ENCODE measurements around the gene MARCHF4. TPM values are rescaled to one million over a fixed set of nuclear protein-coding genes. Genes with fewer than 3 reads are reported as not detected.

The MARCHF4 gene
- total and polyA plus RNA-seq, 2 experiments from 2014 or later: 0.13 to 0.28 TPM

GRCh38 chr2:216345846-216346245 lies 26.4 kb downstream of the MARCHF4 start:
- H2AFZ ChIP-seq: no peak overlapping the region
- DNase-seq (ENCODE audit: low spot score): no peak
- H3K27me3 ChIP-seq: peaks cover 13% of the 10 kb centered on the region
- peaks cover 2% of the 10 kb centered on the region for H3K4me1 ChIP-seq (ENCODE audit: insufficient read depth)
- TF ChIP-seq CTCF (IDR thresholded peaks at IDR 0.05; ENCODE audit: poor library complexity) (no peak), EZH2phosphoT487 (IDR thresholded peaks at IDR 0.05; ENCODE audit: low read depth, severe bottlenecking, unreplicated experiment) (no peak), EZH2 (IDR thresholded peaks at IDR 0.05; ENCODE audit: borderline replicate concordance) (no peak)
- H3K9me3 ChIP-seq (ENCODE audit: low read depth): no peaks in the 10 kb centered on the region
- no peak overlapping the region for H3K4me2 ChIP-seq
- H3K36me3 ChIP-seq (replicated peaks; ENCODE audit: insufficient read depth, low read depth): no peaks in the 10 kb centered on the region
- H3K9me2 ChIP-seq (replicated peaks; ENCODE audit: insufficient read depth): no peaks in the 10 kb centered on the region
- H4K20me1 ChIP-seq (ENCODE audit: insufficient read depth, poor library complexity, severe bottlenecking): no peaks in the 10 kb centered on the region
- H3K4me3 ChIP-seq: no peak overlapping the region
- no peak overlapping the region for H3K27ac ChIP-seq
- 51% methylated on average over 3 of the region's 3 CpGs for WGBS (ENCODE audit: low lambda C conversion rate, missing lambda C conversion rate)
- no peaks in the 10 kb centered on the region for H3K79me2 ChIP-seq

- Histone ChIP-seq H3K79me2 (no peaks in the 10 kb centered on the region), H4K20me1 (ENCODE audit: insufficient read depth, poor library complexity, severe bottlenecking) (no peaks in the 10 kb centered on the region), H3K4me3 (no peak overlapping the region), H3K27me3 (peaks cover 13% of the 10 kb centered on the region), H3K4me2 (no peak overlapping the region), H3K27ac (no peak overlapping the region), H3K9me3 (ENCODE audit: low read depth) (no peaks in the 10 kb centered on the region), H2AFZ (no peak overlapping the region), H3K9me2 (replicated peaks; ENCODE audit: insufficient read depth) (no peaks in the 10 kb centered on the region), H3K4me1 (ENCODE audit: insufficient read depth) (peaks cover 9% of the 10 kb centered on the region), H3K36me3 (replicated peaks; ENCODE audit: insufficient read depth, low read depth) (no peaks in the 10 kb centered on the region)
- no peak for DNase-seq (ENCODE audit: low spot score)
- TF ChIP-seq CTCF (IDR thresholded peaks at IDR 0.05; ENCODE audit: poor library complexity) (no peak), EZH2phosphoT487 (IDR thresholded peaks at IDR 0.05; ENCODE audit: low read depth, severe bottlenecking, unreplicated experiment) (no peak), EZH2 (IDR thresholded peaks at IDR 0.05; ENCODE audit: borderline replicate concordance) (no peak)
- 55% methylated on average over 4 of the region's 4 CpGs for WGBS (ENCODE audit: low lambda C conversion rate, missing lambda C conversion rate)
Observed at GRCh38 chr2:216344950-216345300, 27.4 kb downstream of the MARCHF4 start.

DNA sequence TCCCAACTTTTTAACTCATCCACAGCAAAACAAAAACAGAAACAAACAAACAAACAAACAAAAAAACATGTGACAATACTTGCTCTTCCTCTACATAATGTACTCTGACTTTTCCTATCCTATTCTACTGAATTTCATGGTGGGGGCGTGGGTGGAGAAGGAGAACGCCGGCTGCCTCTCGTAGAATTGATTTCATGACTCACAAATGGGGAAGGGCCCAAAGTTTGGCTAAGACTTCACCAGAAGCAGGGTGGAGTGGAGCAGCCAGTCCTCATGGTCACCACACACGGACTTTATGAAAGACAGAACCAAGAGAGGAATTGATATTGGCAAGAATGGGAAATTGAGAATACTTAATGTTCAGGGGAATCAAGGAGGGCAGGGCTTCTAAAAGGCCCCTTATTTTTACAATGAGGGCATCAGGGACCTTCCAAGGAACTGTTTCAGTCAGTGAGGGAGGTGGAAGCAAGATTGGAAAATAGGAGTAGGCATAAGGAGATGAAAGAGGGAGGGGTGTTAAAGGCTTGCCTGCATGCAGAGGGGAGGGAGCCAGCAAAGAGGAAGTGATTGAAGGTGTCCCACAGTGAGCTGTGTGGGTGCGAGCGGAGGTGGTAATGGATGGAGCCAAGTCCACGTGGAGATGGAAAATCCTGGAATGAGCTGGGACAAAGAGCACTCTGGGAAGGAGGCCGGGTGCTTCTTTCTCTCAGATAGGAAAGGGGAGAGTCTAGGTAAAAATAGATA lies 27.9 kb downstream of the MARCHF4 start:
- Histone ChIP-seq H3K9me3 (ENCODE audit: low read depth) (no peaks in the 10 kb centered on the region), H3K36me3 (replicated peaks; ENCODE audit: insufficient read depth, low read depth) (no peaks in the 10 kb centered on the region), H3K9me2 (replicated peaks; ENCODE audit: insufficient read depth) (no peaks in the 10 kb centered on the region), H3K79me2 (no peaks in the 10 kb centered on the region), H3K4me3 (no peak overlapping the region), H3K4me2 (no peak overlapping the region), H3K27ac (no peak overlapping the region), H2AFZ (no peak overlapping the region), H3K27me3 (peaks cover 13% of the 10 kb centered on the region), H4K20me1 (ENCODE audit: insufficient read depth, poor library complexity, severe bottlenecking) (no peaks in the 10 kb centered on the region), H3K4me1 (ENCODE audit: insufficient read depth) (peaks cover 9% of the 10 kb centered on the region)
- TF ChIP-seq EZH2 (IDR thresholded peaks at IDR 0.05; ENCODE audit: borderline replicate concordance) (no peak), EZH2phosphoT487 (IDR thresholded peaks at IDR 0.05; ENCODE audit: low read depth, severe bottlenecking, unreplicated experiment) (no peak), CTCF (IDR thresholded peaks at IDR 0.05; ENCODE audit: poor library complexity) (no peak)
- WGBS (ENCODE audit: low lambda C conversion rate, missing lambda C conversion rate): 69% methylated on average over 9 of the region's 9 CpGs
- DNase-seq (ENCODE audit: low spot score): no peak

All from hepatocyte (in vitro differentiated cells).